ENCODE measurements around the gene WRAP73.
A peak's percentile ranks its signal among the peaks of the same experiment; 100 is the strongest.

WRAP73 gene

DNA sequence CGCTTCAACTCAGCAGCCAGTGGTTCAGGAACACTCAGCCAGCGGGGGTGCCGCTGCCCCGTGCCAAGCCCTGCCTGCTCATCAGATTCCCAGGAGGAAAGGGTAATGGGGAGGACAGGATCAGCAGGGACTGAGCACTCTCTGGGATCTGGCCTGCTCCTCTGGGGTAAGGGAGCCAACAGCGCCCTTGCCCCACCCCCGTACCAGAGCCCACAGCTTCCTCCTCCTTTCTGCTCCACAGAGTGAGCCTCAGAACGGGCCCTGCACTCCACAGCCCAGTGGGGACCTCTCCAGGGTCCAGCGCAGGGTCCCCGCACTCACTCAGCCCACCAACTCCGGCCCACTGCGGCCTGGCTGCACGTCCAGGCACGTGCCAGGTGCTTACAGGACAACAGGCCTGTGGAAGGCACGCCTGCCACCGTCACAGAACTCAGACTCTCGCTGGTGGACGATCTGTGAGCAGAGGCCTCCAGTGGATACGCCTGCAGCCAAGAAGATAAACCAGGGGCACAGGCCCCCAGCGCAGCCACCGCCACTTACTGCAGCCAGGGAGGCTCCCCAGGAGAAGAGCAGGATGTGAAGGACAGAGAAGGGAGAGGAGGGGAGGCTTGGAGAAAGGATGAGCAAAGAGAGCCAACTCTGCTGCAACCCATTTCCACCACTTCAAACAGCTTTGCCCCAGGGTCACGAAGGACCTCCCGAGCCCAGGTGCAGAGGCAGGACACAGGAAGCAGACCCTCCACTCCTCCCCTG lies 40.7 kb downstream of the WRAP73 start:
- no peaks in the 10 kb centered on the region for H3K36me3 Mint-ChIP-seq (ENCODE audit: low read depth)
- TF ChIP-seq, protein P1, sequence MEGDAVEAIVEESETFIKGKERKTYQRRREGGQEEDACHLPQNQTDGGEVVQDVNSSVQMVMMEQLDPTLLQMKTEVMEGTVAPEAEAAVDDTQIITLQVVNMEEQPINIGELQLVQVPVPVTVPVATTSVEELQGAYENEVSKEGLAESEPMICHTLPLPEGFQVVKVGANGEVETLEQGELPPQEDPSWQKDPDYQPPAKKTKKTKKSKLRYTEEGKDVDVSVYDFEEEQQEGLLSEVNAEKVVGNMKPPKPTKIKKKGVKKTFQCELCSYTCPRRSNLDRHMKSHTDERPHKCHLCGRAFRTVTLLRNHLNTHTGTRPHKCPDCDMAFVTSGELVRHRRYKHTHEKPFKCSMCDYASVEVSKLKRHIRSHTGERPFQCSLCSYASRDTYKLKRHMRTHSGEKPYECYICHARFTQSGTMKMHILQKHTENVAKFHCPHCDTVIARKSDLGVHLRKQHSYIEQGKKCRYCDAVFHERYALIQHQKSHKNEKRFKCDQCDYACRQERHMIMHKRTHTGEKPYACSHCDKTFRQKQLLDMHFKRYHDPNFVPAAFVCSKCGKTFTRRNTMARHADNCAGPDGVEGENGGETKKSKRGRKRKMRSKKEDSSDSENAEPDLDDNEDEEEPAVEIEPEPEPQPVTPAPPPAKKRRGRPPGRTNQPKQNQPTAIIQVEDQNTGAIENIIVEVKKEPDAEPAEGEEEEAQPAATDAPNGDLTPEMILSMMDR (IDR thresholded peaks at IDR 0.05; ENCODE audit: unreplicated experiment in 3 of 3), result no peak
- H3K4me3 Mint-ChIP-seq, result peak overlapping the region; percentile 81 to 92 (median 84)
- H3K4me1 Mint-ChIP-seq, result peaks cover 33% of the 10 kb centered on the region
- H3K27ac Mint-ChIP-seq, result peak overlapping the region in 2 of 3 experiments; percentile 20 to 69
- no peaks in the 10 kb centered on the region for H3K9me3 Mint-ChIP-seq
- peaks cover 16% of the 10 kb centered on the region for H3K27me3 Mint-ChIP-seq (ENCODE audit: low read depth)

- H3K36me3 Mint-ChIP-seq (ENCODE audit: low read depth), result no peaks in the 10 kb centered on the region
- TF ChIP-seq, protein P1 (IDR thresholded peaks at IDR 0.05; ENCODE audit: unreplicated experiment in 3 of 3), result no peak
- no peaks in the 10 kb centered on the region for H3K9me3 Mint-ChIP-seq
- H3K27me3 Mint-ChIP-seq (ENCODE audit: low read depth), result peaks cover 10% of the 10 kb centered on the region
- peaks cover 23% of the 10 kb centered on the region for H3K4me1 Mint-ChIP-seq
- peak overlapping the region in 2 of 3 experiments; percentile 17 to 18 for H3K4me3 Mint-ChIP-seq
- no peak overlapping the region for H3K27ac Mint-ChIP-seq
Measured at GRCh38 chr1:3608154-3608553, 41.7 kb downstream of the WRAP73 start.

GRCh38 chr1:3607703-3608065 lies 42.2 kb downstream of the WRAP73 start:
- H3K27ac Mint-ChIP-seq, result no peak overlapping the region
- peaks cover 10% of the 10 kb centered on the region for H3K27me3 Mint-ChIP-seq (ENCODE audit: low read depth)
- TF ChIP-seq, protein P1 (IDR thresholded peaks at IDR 0.05; ENCODE audit: unreplicated experiment in 3 of 3), result no peak
- H3K36me3 Mint-ChIP-seq (ENCODE audit: low read depth), result no peaks in the 10 kb centered on the region
- H3K4me3 Mint-ChIP-seq, result no peak overlapping the region
- peaks cover 20% of the 10 kb centered on the region for H3K4me1 Mint-ChIP-seq
- H3K9me3 Mint-ChIP-seq, result no peaks in the 10 kb centered on the region

GRCh38 chr1:3606779-3607702 lies 42.9 kb downstream of the WRAP73 start:
- H3K4me3 Mint-ChIP-seq, result no peak overlapping the region
- peaks cover 20% of the 10 kb centered on the region for H3K4me1 Mint-ChIP-seq
- no peaks in the 10 kb centered on the region for H3K9me3 Mint-ChIP-seq
- peaks cover 6% of the 10 kb centered on the region for H3K27me3 Mint-ChIP-seq (ENCODE audit: low read depth)
- no peaks in the 10 kb centered on the region for H3K36me3 Mint-ChIP-seq (ENCODE audit: low read depth)
- H3K27ac Mint-ChIP-seq, result no peak overlapping the region
- TF ChIP-seq, protein P1 (IDR thresholded peaks at IDR 0.05; ENCODE audit: unreplicated experiment in 3 of 3), result no peak

GRCh38 chr1:3604997-3605823 lies 44.7 kb downstream of the WRAP73 start:
- Mint-ChIP-seq H3K27me3 (ENCODE audit: low read depth) (peaks cover 4% of the 10 kb centered on the region), H3K9me3 (no peaks in the 10 kb centered on the region), H3K27ac (no peak overlapping the region), H3K36me3 (ENCODE audit: low read depth) (peaks cover 3% of the 10 kb centered on the region), H3K4me3 (no peak overlapping the region), H3K4me1 (peaks cover 15% of the 10 kb centered on the region)
- TF ChIP-seq, protein P1 (IDR thresholded peaks at IDR 0.05; ENCODE audit: unreplicated experiment in 3 of 3), result no peak
